HG02840 (cell line): ENCODE measurements around the gene GIGYF1.
"Not testable (repeated sequence)": the region's sequence is repeated elsewhere in the genome, so short reads cannot be mapped to it uniquely, and the experiment has no call there.

ENCODE experiments used
- ATAC-seq: cut with Tn5 transposase; IDR thresholded peaks from one replicate; pipeline ENCODE4 v1.9.1; 2021; ENCODE audit warnings: mild to moderate bottlenecking, moderate library complexity, moderate number of reproducible peaks; ENCODE audit not compliant: unreplicated experiment, low FRiP score

Gene GIGYF1, protein sequence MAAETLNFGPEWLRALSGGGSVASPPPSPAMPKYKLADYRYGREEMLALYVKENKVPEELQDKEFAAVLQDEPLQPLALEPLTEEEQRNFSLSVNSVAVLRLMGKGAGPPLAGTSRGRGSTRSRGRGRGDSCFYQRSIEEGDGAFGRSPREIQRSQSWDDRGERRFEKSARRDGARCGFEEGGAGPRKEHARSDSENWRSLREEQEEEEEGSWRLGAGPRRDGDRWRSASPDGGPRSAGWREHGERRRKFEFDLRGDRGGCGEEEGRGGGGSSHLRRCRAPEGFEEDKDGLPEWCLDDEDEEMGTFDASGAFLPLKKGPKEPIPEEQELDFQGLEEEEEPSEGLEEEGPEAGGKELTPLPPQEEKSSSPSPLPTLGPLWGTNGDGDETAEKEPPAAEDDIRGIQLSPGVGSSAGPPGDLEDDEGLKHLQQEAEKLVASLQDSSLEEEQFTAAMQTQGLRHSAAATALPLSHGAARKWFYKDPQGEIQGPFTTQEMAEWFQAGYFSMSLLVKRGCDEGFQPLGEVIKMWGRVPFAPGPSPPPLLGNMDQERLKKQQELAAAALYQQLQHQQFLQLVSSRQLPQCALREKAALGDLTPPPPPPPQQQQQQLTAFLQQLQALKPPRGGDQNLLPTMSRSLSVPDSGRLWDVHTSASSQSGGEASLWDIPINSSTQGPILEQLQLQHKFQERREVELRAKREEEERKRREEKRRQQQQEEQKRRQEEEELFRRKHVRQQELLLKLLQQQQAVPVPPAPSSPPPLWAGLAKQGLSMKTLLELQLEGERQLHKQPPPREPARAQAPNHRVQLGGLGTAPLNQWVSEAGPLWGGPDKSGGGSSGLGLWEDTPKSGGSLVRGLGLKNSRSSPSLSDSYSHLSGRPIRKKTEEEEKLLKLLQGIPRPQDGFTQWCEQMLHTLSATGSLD (N-terminal part only)

DNA sequence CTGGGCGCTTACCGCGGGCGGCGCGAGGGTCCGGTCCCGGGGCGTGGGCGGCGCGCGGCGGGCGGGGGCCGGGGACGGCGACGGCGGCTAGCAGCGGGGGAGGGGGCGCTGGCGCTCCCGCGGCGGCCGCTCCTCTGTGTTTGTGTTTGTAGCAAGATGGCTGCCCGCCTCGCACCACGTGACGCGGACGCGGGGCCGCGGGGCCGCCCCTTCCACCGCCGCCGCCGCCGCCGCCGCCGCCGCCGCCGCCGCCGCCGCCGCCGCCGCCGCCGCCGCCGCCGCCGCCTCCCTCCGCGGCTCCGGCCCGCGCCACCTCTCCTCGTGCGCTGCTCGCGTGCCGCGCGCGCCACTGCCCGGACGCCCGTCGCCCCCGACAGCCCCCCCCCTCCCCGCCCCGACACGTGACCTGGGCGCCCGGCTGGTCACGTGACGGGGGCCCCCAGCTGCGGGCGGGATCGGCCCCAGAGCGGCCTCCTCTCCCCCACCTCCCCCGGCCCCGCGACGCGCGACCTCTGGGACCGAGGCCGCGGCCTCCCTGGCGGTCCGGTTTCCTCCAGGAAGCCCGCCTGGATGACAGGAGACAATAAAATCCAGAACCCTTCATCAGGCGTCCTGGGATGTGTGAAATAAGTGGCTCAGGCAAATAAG is at the start of gene GIGYF1:
Gene GIGYF1 (minus strand): TSS at position 153 of the 648 bp plus-strand sequence. CDS start 6,012 bp downstream, outside the sequence.
- peak; percentile 53 for ATAC-seq

DNA sequence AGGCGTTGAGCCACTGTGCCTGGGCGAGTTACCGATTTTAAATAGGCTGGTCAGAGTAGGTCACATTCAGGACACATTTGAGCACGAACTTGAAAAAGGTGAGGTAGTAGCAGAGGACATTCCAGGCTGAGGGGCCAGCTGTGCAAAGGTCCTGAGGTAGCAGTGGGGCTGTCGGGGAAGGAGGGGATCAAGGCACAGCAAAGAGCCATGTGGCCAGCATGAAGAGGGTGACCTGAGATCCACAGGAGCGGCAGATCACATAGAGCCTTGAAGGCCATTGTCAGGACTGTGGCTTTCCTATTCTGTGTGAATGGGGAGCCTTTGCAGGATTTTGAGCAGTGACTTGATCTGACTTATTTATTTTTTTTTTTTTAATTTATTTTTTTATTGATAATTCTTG is 45.9 kb upstream of the GIGYF1 start:
- no peak for ATAC-seq

DNA sequence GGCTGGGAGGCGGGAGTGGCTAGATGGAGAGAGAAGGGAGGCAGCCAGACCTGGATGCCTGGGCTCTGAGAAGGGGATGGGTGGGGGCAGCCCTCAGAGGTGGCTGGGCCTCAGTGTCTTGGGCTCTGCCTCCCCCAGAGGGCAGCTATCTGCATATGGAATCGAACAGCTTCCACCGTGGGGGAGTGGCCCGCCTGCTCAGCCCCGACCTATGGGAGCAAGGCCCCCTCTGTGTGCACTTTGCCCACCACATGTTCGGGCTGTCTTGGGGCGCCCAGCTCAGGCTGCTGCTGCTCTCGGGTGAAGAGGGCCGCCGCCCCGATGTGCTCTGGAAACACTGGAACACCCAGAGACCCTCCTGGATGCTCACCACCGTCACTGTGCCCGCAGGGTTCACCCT is 42.6 kb upstream of the GIGYF1 start:
- ATAC-seq: no peak

DNA sequence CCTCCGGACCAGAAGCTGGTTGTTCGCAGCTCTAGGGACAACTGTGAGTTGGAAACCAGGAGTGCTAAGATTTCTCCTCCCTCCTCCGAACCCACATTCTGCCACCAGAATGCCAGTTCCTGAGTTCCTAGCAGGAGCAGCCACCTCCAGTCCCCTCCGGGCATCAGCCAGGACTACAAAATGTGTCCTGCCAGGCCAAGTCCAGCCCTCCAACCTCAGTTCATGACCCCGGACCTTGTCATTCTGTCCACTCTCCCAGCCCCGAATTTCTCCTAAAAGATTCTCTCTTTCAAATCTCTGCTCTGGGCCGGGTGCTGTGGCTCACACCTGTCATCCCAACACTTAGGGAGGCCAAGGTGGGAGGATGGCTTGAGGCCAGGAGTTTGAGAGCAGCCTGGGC is 41.7 kb upstream of the GIGYF1 start:
- no peak for ATAC-seq

DNA sequence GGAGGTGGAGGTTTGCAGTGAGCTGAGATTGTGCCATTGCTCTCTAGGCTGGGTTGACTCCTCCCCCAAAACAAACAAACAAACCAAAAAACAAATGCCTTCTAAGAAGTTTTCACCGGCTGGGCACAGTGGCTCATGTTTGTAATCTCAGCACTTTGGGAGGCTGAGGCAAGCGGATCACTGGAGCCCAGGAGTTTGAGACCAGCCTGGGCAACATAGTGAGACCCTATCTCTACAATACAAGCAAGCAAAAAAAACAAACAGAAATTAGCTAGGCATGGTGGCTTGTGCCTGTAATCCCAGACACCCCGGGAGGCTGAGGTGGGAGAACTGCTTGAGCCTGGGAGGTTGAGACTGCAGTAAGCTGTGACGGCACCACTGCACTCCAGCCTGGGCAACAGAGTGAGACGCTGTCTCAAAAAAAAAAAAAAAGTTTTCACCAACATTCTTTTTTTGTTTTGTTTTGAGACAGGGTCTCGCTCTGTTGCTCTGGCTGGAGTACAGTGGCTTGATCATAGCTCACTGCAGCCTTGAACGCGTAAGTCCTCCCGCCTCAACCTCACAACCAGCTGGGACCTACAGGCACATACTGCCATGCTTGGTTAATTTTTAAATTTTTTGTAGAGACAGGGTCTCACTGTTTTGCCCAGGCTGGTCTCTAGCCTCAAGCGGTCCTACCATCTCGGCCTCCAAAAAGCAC is 38.0 kb upstream of the GIGYF1 start:
- ATAC-seq: no peak

DNA sequence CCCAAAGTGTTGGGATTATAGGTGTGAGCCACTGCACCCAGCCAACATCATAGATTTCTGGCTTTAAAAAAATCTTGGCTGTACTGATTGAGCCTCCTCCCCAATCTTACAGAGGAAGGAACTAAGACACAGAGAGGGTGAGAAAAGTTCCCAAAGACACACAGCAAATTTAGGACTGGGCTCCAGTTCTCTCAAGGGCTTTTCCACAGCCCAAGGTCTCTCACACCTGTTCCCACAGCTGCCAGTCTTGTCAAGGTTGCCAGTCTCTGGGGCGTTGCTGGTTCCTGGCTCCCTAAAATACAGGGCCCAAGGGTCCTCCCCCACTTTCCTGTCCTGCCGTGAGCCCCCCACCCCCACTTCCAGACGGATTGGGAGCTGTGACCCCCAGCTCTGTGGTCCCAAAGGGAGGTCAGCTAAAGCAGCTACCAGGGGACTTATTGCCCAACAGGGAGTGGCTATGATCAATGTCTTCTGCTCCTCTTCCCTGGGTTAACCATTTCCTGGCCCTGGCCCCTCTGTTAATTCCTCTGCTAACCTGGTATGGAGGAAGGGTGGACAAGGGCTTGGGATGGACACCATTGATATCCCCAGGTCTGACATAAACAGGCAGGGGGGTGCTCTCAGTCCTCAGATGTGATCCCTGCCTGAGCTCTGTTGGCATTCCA is 36.2 kb upstream of the GIGYF1 start:
- no peak for ATAC-seq

DNA sequence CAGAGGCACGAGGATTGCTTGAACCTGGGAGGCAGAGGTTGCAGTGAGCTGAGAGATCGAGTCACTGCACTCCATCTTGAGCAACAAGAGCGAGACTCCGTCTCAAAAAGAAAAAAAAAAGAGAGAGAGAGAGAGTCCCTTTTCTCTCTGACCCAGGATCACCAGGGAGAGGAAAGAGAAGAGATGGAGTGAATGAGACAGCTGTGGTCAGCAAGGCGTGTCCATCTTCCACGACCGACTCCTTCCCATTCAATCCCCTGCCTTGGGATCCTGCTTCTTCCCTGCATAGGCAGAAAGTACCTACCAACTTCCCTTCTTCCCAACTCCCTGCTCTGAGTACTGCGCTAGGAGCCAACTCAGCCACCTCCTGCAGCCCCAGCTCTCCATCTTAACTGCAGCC is 34.1 kb upstream of the GIGYF1 start:
- no peak for ATAC-seq

DNA sequence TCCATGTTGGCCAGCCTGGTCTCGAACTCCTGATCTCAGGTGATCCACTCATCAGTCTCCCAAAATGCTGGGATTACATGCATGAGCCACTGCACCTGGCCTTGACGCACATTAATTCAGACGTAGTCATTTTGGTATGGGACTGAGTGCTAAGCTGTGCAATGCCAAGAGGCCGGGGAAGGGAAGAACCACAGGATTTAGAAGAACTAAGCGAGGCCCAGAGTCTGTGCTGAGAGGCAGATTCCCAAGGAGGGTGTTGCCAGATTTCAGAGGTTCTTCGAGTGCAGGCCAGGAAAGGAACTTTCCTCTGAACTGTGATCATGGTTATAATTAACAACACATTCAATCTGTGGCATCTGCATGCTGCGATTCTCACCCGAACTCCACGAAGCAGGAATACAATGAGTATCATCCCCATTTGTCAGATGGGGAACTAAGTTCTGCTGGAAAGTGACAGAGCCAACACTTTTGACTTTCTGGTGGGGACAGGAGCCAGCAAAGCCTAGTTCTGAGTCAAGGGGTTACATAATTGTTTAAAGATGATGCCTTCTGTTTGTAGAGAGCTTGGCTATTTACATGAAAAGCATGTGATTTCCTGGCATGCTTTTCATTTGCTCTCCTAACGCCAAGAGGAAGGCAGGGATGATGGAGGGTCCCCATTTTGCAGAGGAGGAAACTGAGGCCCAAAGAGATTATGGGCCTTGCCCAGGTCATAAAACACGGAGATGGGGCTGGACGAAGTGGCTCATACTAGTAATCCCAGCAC is 33.1 kb upstream of the GIGYF1 start:
- ATAC-seq: no peak

DNA sequence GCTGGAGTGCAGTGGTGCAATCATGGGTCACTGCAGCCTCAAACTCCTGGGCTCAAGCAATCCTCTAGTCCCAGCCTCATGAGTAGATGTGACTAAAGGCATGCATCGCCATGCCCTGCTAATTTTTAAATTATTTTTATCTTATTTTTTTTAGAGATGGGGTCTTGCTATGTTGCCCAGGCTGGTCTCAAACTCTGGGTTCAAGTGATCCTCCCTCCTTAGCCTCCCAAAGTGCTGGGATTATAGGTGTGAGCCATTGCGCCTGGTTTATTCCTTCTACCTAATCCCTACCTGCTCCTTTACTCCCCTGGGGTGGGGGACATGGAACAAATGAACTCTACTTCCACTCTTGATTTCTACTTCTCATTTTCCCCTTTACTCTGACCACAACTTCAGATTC is 30.3 kb upstream of the GIGYF1 start:
- not testable (repeated sequence) for ATAC-seq

DNA sequence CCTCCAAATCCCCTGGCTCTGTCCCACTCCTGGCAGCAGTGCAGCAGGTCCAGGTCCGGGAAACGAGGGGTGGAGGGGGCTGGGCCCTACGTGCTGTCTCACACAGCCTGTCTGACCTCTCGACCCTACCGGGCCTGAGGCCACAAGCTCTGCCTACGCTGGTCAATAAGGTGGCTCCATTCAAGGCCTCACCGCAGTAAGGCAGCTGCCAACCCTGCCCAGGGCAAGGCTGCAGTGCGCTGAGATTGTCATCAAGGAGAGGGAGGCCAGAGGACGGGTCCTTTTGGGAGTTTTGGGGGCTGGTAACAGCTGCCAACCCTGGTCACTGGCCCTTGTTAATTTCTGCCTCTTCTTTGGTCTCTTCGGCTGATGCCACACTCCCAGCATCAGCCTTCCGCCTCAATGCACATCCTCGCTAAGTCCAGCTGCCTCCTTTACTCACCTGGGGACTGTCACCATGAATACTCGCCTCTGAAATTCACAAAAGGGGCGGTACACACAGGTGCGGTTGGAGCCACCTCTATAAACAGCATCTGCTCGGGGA is 29.8 kb upstream of the GIGYF1 start:
- no peak for ATAC-seq

DNA sequence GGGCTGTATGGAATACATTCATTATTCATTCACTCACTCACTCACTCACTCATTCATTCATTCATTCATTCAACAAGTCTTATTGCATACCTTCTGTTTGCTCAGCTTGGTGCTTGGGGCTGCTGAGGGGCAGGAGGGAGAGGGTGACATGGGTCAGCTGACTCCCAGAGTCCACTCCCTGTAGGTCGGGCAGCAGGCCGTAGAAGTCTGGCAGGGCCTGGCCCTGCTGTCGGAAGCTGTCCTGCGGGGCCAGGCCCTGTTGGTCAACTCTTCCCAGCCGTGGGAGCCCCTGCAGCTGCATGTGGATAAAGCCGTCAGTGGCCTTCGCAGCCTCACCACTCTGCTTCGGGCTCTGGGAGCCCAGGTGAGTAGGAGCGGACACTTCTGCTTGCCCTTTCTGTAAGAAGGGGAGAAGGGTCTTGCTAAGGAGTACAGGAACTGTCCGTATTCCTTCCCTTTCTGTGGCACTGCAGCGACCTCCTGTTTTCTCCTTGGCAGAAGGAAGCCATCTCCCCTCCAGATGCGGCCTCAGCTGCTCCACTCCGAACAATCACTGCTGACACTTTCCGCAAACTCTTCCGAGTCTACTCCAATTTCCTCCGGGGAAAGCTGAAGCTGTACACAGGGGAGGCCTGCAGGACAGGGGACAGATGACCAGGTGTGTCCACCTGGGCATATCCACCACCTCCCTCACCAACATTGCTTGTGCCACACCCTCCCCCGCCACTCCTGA is 28.6 kb upstream of the GIGYF1 start:
- no peak for ATAC-seq

DNA sequence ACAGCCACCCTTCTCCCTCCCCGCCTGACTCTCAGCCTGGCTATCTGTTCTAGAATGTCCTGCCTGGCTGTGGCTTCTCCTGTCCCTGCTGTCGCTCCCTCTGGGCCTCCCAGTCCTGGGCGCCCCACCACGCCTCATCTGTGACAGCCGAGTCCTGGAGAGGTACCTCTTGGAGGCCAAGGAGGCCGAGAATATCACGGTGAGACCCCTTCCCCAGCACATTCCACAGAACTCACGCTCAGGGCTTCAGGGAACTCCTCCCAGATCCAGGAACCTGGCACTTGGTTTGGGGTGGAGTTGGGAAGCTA is 27.4 kb upstream of the GIGYF1 start:
- ATAC-seq: no peak

DNA sequence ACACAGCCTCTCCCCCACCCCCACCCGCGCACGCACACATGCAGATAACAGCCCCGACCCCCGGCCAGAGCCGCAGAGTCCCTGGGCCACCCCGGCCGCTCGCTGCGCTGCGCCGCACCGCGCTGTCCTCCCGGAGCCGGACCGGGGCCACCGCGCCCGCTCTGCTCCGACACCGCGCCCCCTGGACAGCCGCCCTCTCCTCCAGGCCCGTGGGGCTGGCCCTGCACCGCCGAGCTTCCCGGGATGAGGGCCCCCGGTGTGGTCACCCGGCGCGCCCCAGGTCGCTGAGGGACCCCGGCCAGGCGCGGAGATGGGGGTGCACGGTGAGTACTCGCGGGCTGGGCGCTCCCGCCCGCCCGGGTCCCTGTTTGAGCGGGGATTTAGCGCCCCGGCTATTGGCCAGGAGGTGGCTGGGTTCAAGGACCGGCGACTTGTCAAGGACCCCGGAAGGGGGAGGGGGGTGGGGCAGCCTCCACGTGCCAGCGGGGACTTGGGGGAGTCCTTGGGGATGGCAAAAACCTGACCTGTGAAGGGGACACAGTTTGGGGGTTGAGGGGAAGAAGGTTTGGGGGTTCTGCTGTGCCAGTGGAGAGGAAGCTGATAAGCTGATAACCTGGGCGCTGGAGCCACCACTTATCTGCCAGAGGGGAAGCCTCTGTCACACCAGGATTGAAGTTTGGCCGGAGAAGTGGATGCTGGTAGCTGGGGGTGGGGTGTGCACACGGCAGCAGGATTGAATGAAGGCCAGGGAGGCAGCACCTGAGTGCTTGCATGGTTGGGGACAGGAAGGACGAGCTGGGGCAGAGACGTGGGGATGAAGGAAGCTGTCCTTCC is 26.8 kb upstream of the GIGYF1 start:
- no peak for ATAC-seq

DNA sequence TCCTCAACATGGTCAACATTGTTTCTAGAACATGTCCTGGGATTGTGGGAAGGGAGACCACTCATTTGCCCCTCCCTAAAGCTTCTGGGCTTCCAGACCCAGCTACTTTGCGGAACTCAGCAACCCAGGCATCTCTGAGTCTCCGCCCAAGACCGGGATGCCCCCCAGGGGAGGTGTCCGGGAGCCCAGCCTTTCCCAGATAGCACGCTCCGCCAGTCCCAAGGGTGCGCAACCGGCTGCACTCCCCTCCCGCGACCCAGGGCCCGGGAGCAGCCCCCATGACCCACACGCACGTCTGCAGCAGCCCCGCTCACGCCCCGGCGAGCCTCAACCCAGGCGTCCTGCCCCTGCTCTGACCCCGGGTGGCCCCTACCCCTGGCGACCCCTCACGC is 26.2 kb upstream of the GIGYF1 start, which contains the start of gene EPO:
Gene EPO (plus strand): TSS at position 190 of the 392 bp plus-strand sequence. CDS start 513 bp downstream, outside the sequence.
- no peak for ATAC-seq

DNA sequence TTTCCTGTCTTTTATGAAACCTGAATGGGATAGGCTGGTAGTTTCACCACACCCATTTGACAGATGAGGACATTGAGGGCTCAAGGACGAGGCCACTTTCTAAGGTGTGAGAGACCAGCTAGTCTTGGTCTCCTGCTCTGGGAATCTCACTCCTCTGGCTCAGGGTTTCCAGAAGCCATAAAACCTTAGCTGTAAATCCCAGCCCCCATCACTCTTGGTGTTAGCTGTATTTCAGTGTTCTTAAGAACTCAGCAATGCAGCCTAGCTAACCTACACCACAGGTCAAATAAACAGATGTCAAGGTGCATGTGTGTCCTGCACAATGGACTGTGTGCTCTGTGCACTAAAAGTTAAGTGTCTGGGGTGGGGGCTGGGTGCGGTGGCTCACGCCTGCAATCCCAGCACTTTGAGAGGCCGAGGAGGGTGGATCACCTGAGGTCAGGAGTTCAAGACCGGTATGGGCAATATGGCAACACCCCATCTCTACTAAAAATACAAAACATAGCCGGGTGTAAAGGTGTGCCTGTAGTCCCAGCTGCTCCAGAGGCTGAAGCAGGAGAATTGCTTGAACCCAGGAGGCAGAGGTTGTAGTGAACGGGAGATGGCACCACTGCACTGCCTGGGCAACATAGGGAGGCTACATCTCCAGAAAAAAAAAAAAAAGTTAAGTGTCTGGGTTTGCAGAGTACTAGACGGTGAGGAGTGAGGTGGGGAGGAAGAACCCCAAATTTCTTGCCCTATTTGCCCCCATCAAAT is 25.7 kb upstream of the GIGYF1 start:
- no peak for ATAC-seq

DNA sequence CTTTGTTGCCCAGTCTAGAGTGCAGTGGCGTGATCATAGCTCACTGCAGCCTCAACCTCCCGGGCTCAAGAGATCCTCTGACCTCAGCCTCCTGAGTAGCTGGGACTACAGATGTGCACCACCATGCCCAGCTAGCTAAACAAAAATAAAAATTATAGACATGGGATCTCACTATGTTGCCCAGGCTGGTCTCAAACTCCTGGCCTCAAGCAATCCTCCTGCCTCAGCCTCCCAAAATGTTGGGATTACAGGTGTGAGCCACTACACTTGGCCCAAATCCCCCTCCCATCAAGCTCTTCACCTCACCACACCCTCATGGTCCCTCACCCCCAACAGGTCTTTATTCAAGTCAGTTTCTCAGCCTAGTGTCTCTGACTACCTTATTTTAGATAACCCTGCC is 23.0 kb upstream of the GIGYF1 start:
- not testable (repeated sequence) for ATAC-seq

DNA sequence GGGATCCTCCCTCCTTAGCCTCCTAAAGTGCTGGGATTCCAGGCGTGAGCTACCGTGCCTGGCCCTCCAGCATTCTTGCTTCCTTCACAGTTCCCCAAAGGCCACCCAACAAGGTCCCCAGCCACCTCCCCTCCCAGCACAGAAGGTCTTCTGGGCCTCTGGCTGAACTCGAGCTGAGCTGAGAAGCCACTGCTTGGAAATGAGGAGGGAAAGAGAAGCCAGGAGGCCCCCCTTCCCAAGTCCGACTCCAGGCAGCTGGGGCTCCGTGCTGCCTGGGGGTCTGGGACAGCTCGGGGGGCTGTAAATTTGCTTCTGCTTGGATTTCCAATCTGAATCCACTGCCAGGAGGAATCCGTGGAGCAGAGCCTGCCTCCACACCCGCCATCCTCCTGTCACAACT is 20.7 kb upstream of the GIGYF1 start:
- ATAC-seq: no peak
